GM23248 (cell line): ENCODE data around the gene POLRMT.
"Not testable (repeated sequence)": the region's sequence is repeated elsewhere in the genome, so short reads cannot be mapped to it uniquely, and the experiment has no call there.

ENCODE experiments used
- EZH2 ChIP-seq: fragments of 200-600 bp; sonication (generic); IDR thresholded peaks from 2 replicates; pipeline ENCODE4 v1.6.1; 2018; ENCODE audit warnings: antibody characterized with exemption, mild to moderate bottlenecking; ENCODE audit not compliant: insufficient read depth, poor library complexity, severe bottlenecking
- EZH2phosphoT487 ChIP-seq: fragments of 200-600 bp; sonication (generic); IDR thresholded peaks from 2 replicates; pipeline ENCODE4 v1.6.1; 2018; ENCODE audit warnings: antibody characterized with exemption, moderate library complexity, mild to moderate bottlenecking, low read depth; ENCODE audit not compliant: insufficient read depth

DNA sequence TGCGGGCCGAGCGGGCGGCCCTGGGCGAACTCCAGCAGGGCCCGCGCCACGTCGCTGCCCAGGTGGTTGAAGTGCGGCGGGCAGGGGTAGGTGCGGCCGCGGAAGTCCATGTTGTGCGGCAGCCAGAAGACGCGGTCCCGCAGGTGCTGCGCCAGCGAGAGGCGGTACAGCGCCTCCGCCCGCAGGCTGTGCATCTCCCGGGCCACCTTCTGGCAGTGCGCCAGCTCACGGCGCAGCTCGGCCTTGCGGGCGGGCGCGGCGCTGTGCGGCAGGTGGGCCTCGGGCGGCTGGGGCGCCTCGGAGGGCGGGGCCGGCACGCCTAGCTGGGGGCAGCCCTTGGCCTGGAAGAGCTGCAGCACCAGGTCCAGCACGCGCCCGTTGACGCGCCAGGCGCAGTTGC is 12.1 kb downstream of the POLRMT start:
- TF ChIP-seq EZH2, EZH2phosphoT487: not testable (repeated sequence)
